Measurements from ENCODE around the gene SPTBN1.

SPTBN1 gene

DNA sequence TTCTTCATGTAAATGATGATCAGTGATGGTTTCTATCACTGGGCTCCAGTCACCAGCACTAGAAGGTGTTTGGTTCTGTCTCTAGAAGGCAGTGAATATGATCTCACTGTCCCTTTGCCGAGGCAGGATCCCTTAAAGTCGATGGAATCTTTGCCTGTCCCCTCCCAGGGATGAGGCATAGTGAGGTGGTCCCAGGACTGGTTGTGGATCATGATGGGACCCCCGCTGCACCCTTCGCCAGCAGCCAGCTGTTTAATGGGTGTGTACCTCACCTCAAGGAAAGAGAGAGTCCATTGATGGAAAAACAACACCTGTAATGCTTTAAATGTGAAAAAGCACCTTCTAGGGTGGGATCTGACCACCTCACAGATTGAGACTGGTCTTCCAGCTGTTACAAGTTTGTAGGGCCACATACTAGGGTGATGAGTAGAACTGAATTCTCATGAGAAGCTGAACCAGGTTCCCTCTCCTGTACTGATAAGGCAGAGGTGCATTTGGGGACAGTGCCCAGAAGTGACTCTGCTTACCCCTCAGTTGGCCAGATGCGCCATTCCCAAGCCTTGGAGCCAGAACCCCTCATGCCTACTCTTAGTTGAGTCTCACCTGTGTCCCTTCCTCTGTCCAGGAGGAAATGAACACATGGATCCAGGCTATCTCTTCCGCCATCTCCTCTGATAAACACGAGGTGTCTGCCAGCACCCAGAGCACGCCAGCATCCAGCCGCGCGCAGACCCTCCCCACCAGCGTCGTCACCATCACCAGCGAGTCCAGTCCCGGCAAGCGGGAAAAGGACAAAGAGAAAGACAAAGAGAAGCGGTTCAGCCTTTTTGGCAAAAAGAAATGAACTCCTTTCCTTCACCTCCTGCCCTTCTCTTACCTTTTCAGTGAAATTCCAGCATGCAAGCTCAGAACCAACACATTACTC, 211.9 kb downstream of the SPTBN1 start:
- Histone ChIP-seq H3K27ac (ENCODE audit: low read depth, low read length, poor library complexity, severe bottlenecking) (no peak overlapping the region), H2AFZ (ENCODE audit: low read length) (no peak overlapping the region), H3K36me3 (ENCODE audit: insufficient read depth, low read length) (peaks cover 13% of the 10 kb centered on the region; the same call in 1 of the 2 replicates), H3F3A (ENCODE audit: insufficient read depth, low read length) (no peaks in the 10 kb centered on the region), H3K27me3 (ENCODE audit: insufficient read depth, low read length) (no peaks in the 10 kb centered on the region), H3K79me2 (ENCODE audit: insufficient read depth, low read length) (no peaks in the 10 kb centered on the region), H3K4me2 (ENCODE audit: low read length) (no peak overlapping the region), H3K9ac (ENCODE audit: low read length) (no peak overlapping the region), H3K9me3 (ENCODE audit: low read length) (no peaks in the 10 kb centered on the region), H3K9me2 (ENCODE audit: low read depth, low read length) (no peaks in the 10 kb centered on the region), H3K4me3 (ENCODE audit: low read depth, low read length, poor library complexity, severe bottlenecking) (no peak overlapping the region), H3K4me1 (ENCODE audit: insufficient read depth, low read length, severe bottlenecking) (peaks cover 6% of the 10 kb centered on the region), H4K20me1 (ENCODE audit: insufficient read depth, low read length) (no peaks in the 10 kb centered on the region)
- TF ChIP-seq, protein P1, sequence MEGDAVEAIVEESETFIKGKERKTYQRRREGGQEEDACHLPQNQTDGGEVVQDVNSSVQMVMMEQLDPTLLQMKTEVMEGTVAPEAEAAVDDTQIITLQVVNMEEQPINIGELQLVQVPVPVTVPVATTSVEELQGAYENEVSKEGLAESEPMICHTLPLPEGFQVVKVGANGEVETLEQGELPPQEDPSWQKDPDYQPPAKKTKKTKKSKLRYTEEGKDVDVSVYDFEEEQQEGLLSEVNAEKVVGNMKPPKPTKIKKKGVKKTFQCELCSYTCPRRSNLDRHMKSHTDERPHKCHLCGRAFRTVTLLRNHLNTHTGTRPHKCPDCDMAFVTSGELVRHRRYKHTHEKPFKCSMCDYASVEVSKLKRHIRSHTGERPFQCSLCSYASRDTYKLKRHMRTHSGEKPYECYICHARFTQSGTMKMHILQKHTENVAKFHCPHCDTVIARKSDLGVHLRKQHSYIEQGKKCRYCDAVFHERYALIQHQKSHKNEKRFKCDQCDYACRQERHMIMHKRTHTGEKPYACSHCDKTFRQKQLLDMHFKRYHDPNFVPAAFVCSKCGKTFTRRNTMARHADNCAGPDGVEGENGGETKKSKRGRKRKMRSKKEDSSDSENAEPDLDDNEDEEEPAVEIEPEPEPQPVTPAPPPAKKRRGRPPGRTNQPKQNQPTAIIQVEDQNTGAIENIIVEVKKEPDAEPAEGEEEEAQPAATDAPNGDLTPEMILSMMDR (IDR thresholded peaks at IDR 0.05; ENCODE audit: low read length): no peak
- TF ChIP-seq EZH2 (IDR thresholded peaks at IDR 0.05; ENCODE audit: borderline replicate concordance, low read length): no peak

DNA sequence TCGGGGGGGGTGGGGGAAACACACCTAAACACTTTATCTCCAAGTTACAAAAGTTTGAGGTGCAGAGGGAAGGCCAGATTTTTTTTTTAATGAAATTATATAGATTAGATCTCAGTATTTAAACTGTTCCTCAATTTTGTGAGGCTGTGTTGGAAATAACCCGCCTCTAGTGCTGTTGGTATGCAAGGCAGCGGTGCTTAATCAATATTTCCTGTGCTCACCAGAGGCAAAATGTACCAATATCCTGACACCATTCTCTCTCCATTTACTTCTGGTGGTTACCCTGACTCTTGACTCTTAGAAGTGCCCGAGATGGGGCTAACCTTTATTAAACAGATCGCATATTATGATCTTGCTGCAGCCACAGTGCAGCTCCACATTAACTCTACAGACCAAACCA, 212.6 kb downstream of the SPTBN1 start:
- H3F3A ChIP-seq (ENCODE audit: insufficient read depth, low read length): no peaks in the 10 kb centered on the region
- H3K9me2 ChIP-seq (ENCODE audit: low read depth, low read length): no peaks in the 10 kb centered on the region
- H3K27ac ChIP-seq (ENCODE audit: low read depth, low read length, poor library complexity, severe bottlenecking): no peak overlapping the region
- H3K4me1 ChIP-seq (ENCODE audit: insufficient read depth, low read length, severe bottlenecking): peaks cover 13% of the 10 kb centered on the region
- no peaks in the 10 kb centered on the region for H4K20me1 ChIP-seq (ENCODE audit: insufficient read depth, low read length)
- H3K36me3 ChIP-seq (ENCODE audit: insufficient read depth, low read length): peaks cover 13% of the 10 kb centered on the region; the same call in 1 of the 2 replicates
- no peak overlapping the region for H2AFZ ChIP-seq (ENCODE audit: low read length)
- no peak overlapping the region for H3K9ac ChIP-seq (ENCODE audit: low read length)
- no peaks in the 10 kb centered on the region for H3K9me3 ChIP-seq (ENCODE audit: low read length)
- H3K4me2 ChIP-seq (ENCODE audit: low read length): no peak overlapping the region
- H3K79me2 ChIP-seq (ENCODE audit: insufficient read depth, low read length): no peaks in the 10 kb centered on the region
- no peaks in the 10 kb centered on the region for H3K27me3 ChIP-seq (ENCODE audit: insufficient read depth, low read length)
- H3K4me3 ChIP-seq (ENCODE audit: low read depth, low read length, poor library complexity, severe bottlenecking): no peak overlapping the region
- no peak for TF ChIP-seq EZH2 (IDR thresholded peaks at IDR 0.05; ENCODE audit: borderline replicate concordance, low read length)
- TF ChIP-seq, protein P1 (IDR thresholded peaks at IDR 0.05; ENCODE audit: low read length): no peak

DNA sequence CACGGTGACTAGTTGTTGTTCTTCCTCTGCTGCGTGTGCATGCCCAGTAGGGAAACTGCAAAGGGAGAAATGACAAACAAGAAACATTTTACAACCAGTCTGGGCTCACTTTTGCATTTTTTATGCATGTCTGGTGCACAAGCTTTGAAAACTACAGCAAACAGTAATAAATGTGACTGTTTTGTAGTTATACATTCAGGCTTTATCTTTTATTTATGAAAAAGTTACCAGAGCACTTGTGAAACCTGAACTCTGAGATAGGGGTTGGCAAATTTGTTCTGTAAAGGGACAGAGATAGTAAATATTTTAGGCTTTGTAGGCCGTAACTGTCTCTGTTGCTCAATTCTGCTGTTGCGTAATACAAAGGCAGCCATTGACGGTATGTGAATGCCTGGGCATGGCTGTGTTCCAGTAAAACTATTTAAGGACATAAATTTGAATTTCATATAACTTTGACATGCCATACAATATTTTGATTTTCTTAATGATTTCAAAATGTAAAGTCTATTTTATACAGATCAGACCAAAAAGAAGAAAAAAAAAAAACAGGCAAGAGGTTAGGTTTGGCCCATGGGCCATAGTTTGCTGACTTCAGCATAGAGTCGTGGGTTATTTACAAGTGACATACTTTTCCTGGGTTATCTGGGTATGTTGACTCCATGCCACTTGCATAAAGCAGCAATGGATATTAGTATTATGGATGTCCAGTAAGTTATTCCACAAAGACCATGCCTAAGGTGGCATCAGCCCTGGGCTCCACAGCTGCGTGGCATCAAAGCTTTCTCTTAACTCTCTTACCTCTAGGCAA, 213.8 kb downstream of the SPTBN1 start:
- H3K79me2 ChIP-seq (ENCODE audit: insufficient read depth, low read length): no peaks in the 10 kb centered on the region
- H3K9me3 ChIP-seq (ENCODE audit: low read length): no peaks in the 10 kb centered on the region
- H3F3A ChIP-seq (ENCODE audit: insufficient read depth, low read length): no peaks in the 10 kb centered on the region
- no peak overlapping the region for H3K27ac ChIP-seq (ENCODE audit: low read depth, low read length, poor library complexity, severe bottlenecking)
- no peak overlapping the region for H3K4me3 ChIP-seq (ENCODE audit: low read depth, low read length, poor library complexity, severe bottlenecking)
- H3K9ac ChIP-seq (ENCODE audit: low read length): no peak overlapping the region
- no peaks in the 10 kb centered on the region for H4K20me1 ChIP-seq (ENCODE audit: insufficient read depth, low read length)
- peaks cover 19% of the 10 kb centered on the region for H3K4me1 ChIP-seq (ENCODE audit: insufficient read depth, low read length, severe bottlenecking)
- no peak for TF ChIP-seq EZH2 (IDR thresholded peaks at IDR 0.05; ENCODE audit: borderline replicate concordance, low read length)
- TF ChIP-seq, protein P1 (IDR thresholded peaks at IDR 0.05; ENCODE audit: low read length): no peak
- no peak overlapping the region for H2AFZ ChIP-seq (ENCODE audit: low read length)
- H3K9me2 ChIP-seq (ENCODE audit: low read depth, low read length): no peaks in the 10 kb centered on the region
- H3K4me2 ChIP-seq (ENCODE audit: low read length): no peak overlapping the region
- H3K36me3 ChIP-seq (ENCODE audit: insufficient read depth, low read length): peaks cover 13% of the 10 kb centered on the region; the same call in 1 of the 2 replicates
- no peaks in the 10 kb centered on the region for H3K27me3 ChIP-seq (ENCODE audit: insufficient read depth, low read length)

Measured in OCI-LY1 (cell line).